ENCODE data around the gene ARF1. TPM values are rescaled to one million over a fixed set of nuclear protein-coding genes. Genes with fewer than 3 reads are reported as not detected.
A peak's percentile ranks its signal among the peaks of the same experiment; 100 is the strongest.

The ARF1 gene
- total RNA-seq, 4 donors from 2014 or later = 165 to 340 (median 203) TPM

GRCh38 chr1:228105996-228106799, 23.7 kb downstream of the ARF1 start:
- peaks cover 0 to 25% of the 10 kb centered on the region in 2 donors for H3K4me1 ChIP-seq

GRCh38 chr1:228106800-228107054, 24.2 kb downstream of the ARF1 start:
- intact Hi-C loops (cut with DNase I; ENCODE audit: low total_unique reads) = no loop called here
- Histone ChIP-seq H3K27me3 (no peaks in the 10 kb centered on the region), H3K9me3 (no peaks in the 10 kb centered on the region), H3K4me3 (no peak overlapping the region), H3K4me1 (peaks cover 0 to 22% of the 10 kb centered on the region in 2 donors), H3K36me3 (no peaks in the 10 kb centered on the region), H3K27ac (no peak overlapping the region)
- no peak for DNase-seq
- TF ChIP-seq POLR2A (IDR thresholded peaks at IDR 0.05) (no peak), CTCF (IDR thresholded peaks at IDR 0.05) (no peak)

More at GRCh38 chr1:228105996-228106799, 23.7 kb downstream of the ARF1 start:
- Histone ChIP-seq H3K4me3 (no peak overlapping the region), H3K27me3 (no peaks in the 10 kb centered on the region), H3K27ac (no peak overlapping the region), H3K9me3 (no peaks in the 10 kb centered on the region), H3K36me3 (no peaks in the 10 kb centered on the region)
- TF ChIP-seq CTCF (IDR thresholded peaks at IDR 0.05) = no peak
- no peak for TF ChIP-seq POLR2A (IDR thresholded peaks at IDR 0.05)
- intact Hi-C loops (cut with DNase I; ENCODE audit: low total_unique reads) = no loop called here
- DNase-seq = no peak

- DNase-seq = no peak
- Histone ChIP-seq H3K4me3 (no peak overlapping the region), H3K9me3 (no peaks in the 10 kb centered on the region), H3K27me3 (no peaks in the 10 kb centered on the region), H3K36me3 (no peaks in the 10 kb centered on the region), H3K4me1 (peaks cover 0 to 16% of the 10 kb centered on the region in 2 donors), H3K27ac (no peak overlapping the region)
- no peak for TF ChIP-seq POLR2A (IDR thresholded peaks at IDR 0.05)
- intact Hi-C loops (cut with DNase I; ENCODE audit: low total_unique reads) = no loop called here
Observed at GRCh38 chr1:228107636-228108035, 25.1 kb downstream of the ARF1 start.

- Histone ChIP-seq H3K27ac (peak overlapping the region; percentile 94 to 97), H3K27me3 (no peaks in the 10 kb centered on the region), H3K4me3 (peak overlapping the region; percentile 71 to 82), H3K4me1 (peaks cover 0 to 16% of the 10 kb centered on the region in 2 donors), H3K36me3 (no peaks in the 10 kb centered on the region), H3K9me3 (no peaks in the 10 kb centered on the region)
- no peak for TF ChIP-seq POLR2A (IDR thresholded peaks at IDR 0.05)
- TF ChIP-seq CTCF (IDR thresholded peaks at IDR 0.05) = no peak
- DNase-seq = no peak
- intact Hi-C loops (cut with DNase I; ENCODE audit: low total_unique reads) = no loop called here
Observed at GRCh38 chr1:228108055-228108690, 25.7 kb downstream of the ARF1 start.

GRCh38 chr1:228108742-228109072, 26.2 kb downstream of the ARF1 start:
- Histone ChIP-seq H3K27me3 (no peaks in the 10 kb centered on the region), H3K36me3 (no peaks in the 10 kb centered on the region), H3K27ac (peak overlapping the region; percentile 94 to 97), H3K4me3 (peak overlapping the region; percentile 71 to 82), H3K4me1 (peaks cover 0 to 13% of the 10 kb centered on the region in 2 donors), H3K9me3 (no peaks in the 10 kb centered on the region)
- DNase-seq = no peak
- TF ChIP-seq POLR2A (IDR thresholded peaks at IDR 0.05) = no peak
- TF ChIP-seq CTCF (IDR thresholded peaks at IDR 0.05) = no peak
- intact Hi-C loops (cut with DNase I; ENCODE audit: low total_unique reads) = no loop called here
